HEK293T (cell line): ENCODE results near the gene FTO.

Experiments used
- CTCF ChIA-PET: fragments of 350-600 bp; formaldehyde crosslinking; extraction: SDS; loops from one replicate; lab custom pipeline; 2021; ENCODE audit warnings: antibody characterized with exemption, inconsistent platforms; lab: Yijun Ruan, JAX
- POLR2A ChIA-PET: fragments of 350-600 bp; formaldehyde crosslinking; extraction: SDS; loops from one replicate; lab custom pipeline; 2020; ENCODE audit warnings: antibody characterized with exemption, inconsistent platforms; lab: Yijun Ruan, JAX
- DNase-seq: peaks from one replicate; pipeline ENCODE4 v3.0.0; 2012; ENCODE audit warnings: mixed read lengths; ENCODE audit errors: extremely low spot score
- ARNT ChIP-seq: fragments of 450-650 bp; IDR thresholded peaks from 2 replicates; pipeline ENCODE4 v1.6.1; 2017; ENCODE audit warnings: mild to moderate bottlenecking
- BHLHE40 ChIP-seq: fragments of 450-650 bp; IDR thresholded peaks from 2 replicates; pipeline ENCODE4 v1.6.1; 2016; ENCODE audit warnings: mild to moderate bottlenecking, moderate library complexity, borderline replicate concordance
- CTBP1 ChIP-seq: fragments of 450-650 bp; IDR thresholded peaks from 2 replicates; pipeline ENCODE4 v1.6.1; 2016; ENCODE audit warnings: borderline replicate concordance
- ELF4 ChIP-seq: fragments of 450-650 bp; IDR thresholded peaks from 2 replicates; pipeline ENCODE4 v1.6.1; 2017; ENCODE audit warnings: antibody characterized with exemption
- FOXA1 ChIP-seq: fragments of 450-650 bp; IDR thresholded peaks from 2 replicates; pipeline ENCODE4 v1.6.1; 2016; ENCODE audit warnings: mild to moderate bottlenecking
- FOXK2 ChIP-seq: fragments of 450-650 bp; IDR thresholded peaks from 2 replicates; pipeline ENCODE4 v1.6.1; 2016; ENCODE audit warnings: mild to moderate bottlenecking
- FOXM1 ChIP-seq: fragments of 450-650 bp; IDR thresholded peaks from 2 replicates; pipeline ENCODE4 v1.6.1; 2017; ENCODE audit warnings: mild to moderate bottlenecking, borderline replicate concordance
- HDGF ChIP-seq: fragments of 450-650 bp; IDR thresholded peaks from 2 replicates; pipeline ENCODE4 v1.6.1; 2017; ENCODE audit warnings: antibody characterized with exemption, borderline replicate concordance
- L3MBTL2 ChIP-seq: fragments of 450-650 bp; conservative IDR thresholded peaks from 2 replicates; pipeline ENCODE4 v1.6.1; 2016; ENCODE audit warnings: mild to moderate bottlenecking
- LEF1 ChIP-seq: fragments of 450-650 bp; IDR thresholded peaks from 2 replicates; pipeline ENCODE4 v1.6.1; 2017; ENCODE audit warnings: mild to moderate bottlenecking, borderline replicate concordance
- NFRKB ChIP-seq: fragments of 450-650 bp; IDR thresholded peaks from 2 replicates; pipeline ENCODE4 v1.6.1; 2016; ENCODE audit warnings: mild to moderate bottlenecking, moderate library complexity
- PKNOX1 ChIP-seq: fragments of 450-650 bp; IDR thresholded peaks from 2 replicates; pipeline ENCODE4 v1.6.1; 2016
- SP1 ChIP-seq: fragments of 450-650 bp; IDR thresholded peaks from 2 replicates; pipeline ENCODE4 v1.6.1; 2017
- SUZ12 ChIP-seq: fragments of 450-650 bp; IDR thresholded peaks from 2 replicates; pipeline ENCODE4 v1.6.1; 2016; ENCODE audit warnings: mild to moderate bottlenecking
- TARDBP ChIP-seq: fragments of 450-650 bp; IDR thresholded peaks from 2 replicates; pipeline ENCODE4 v1.6.1; 2016
- ZNF384 ChIP-seq: fragments of 450-650 bp; IDR thresholded peaks from 2 replicates; pipeline ENCODE4 v1.6.1; 2016

FTO gene

GRCh38 chr16:53996961-53997360 lies 293.0 kb downstream of the FTO start:
- ChIA-PET POLR2A (no interaction called here), CTCF (no interaction called here)
- DNase-seq: no peak
- TF ChIP-seq ELF4 (no peak), ARNT (no peak)

DNA sequence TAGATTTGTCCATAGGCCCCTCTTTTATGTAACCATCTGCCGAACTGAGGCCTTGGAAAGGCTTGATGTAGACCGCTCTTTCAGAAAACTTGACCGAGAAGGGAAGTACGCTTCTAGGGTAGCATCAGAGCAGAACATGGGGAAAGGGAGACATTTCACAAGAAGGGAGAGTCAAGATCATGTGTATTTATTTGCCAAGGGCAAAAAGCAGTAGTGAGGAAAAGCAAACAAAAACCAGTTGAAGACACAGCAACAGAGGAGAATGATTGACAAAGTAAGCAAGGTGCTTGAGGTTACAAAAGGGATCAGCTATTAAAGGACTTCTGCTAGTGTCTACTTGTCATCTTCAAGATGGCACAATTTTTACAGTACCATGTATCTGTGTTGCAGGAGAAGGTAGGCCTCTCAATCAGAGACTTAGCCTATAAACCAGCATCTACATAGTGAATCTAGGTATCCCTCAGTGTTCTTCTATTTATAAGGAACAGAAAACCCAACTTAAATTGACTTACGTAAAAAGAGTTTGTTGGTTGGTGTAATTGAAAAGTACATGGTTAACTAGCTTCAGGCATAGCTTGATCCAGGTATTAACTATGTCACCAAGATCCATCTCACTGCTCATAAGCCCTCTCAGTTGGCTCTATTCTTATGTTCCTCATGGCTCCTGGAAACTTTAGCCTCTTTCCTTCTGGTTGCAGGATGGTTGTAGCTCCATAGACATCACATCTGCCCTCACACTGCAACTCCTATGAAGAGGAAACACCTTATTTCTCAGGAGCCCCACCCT lies 294.3 kb downstream of the FTO start:
- ChIA-PET POLR2A (no interaction called here), CTCF (no interaction called here)
- no peak for DNase-seq
- no peak for TF ChIP-seq PKNOX1
- TF ChIP-seq HDGF: no peak
- no peak for TF ChIP-seq FOXK2
- TF ChIP-seq CTBP1: no peak
- TF ChIP-seq ELF4: no peak
- TF ChIP-seq TARDBP: no peak

- ChIA-PET CTCF (no interaction called here), POLR2A (no interaction called here)
- TF ChIP-seq NFRKB (no peak), L3MBTL2 (no peak), HDGF (no peak), PKNOX1 (no peak), SUZ12 (no peak), ARNT (no peak), ELF4 (no peak), BHLHE40 (no peak), FOXM1 (no peak), SP1 (no peak), FOXA1 (no peak), LEF1 (no peak), FOXK2 (no peak), CTBP1 (no peak), ZNF384 (no peak), TARDBP (no peak)
- no peak for DNase-seq
Observed at GRCh38 chr16:53998966-53999522, 295.1 kb downstream of the FTO start.

DNA sequence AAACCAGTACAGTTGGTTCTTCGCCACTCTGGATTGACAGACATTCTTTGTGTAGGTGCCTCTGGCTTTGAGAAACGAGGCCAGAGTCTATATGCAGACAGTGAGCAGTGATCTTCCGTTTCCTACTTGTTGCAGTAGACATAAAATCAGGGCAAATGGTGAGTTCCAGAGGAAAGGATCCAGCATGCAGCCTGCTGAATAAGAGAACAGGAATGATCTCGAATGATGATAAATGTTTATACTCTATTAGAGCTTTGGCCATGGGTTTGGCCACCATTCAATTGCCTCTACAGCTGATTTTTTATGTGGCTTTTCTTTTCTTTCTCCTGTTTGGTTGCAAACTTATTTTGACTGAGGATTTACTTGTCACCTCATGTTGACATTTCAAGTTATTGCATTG lies 295.9 kb downstream of the FTO start:
- DNase-seq: no peak
- ChIA-PET POLR2A (no interaction called here), CTCF (no interaction called here)
- no peak for TF ChIP-seq CTBP1
- no peak for TF ChIP-seq LEF1
- TF ChIP-seq SUZ12: no peak
- TF ChIP-seq PKNOX1: no peak
- TF ChIP-seq BHLHE40: no peak
- TF ChIP-seq HDGF: no peak
- no peak for TF ChIP-seq NFRKB
- TF ChIP-seq SP1: no peak
- no peak for TF ChIP-seq ARNT
- no peak for TF ChIP-seq FOXM1

- CTCF ChIA-PET: no interaction called here
- no peak for DNase-seq
- POLR2A ChIA-PET: no interaction called here
- TF ChIP-seq FOXM1: no peak
- TF ChIP-seq SP1: no peak
Observed at GRCh38 chr16:54000361-54000760, 296.4 kb downstream of the FTO start.

GRCh38 chr16:54006693-54007092 lies 302.7 kb downstream of the FTO start:
- ChIA-PET CTCF (no interaction called here), POLR2A (no interaction called here)
- no peak for DNase-seq
- TF ChIP-seq FOXM1 (no peak), ARNT (no peak), FOXA1 (no peak), ZNF384 (no peak), CTBP1 (no peak), ELF4 (no peak), SUZ12 (no peak), HDGF (no peak), BHLHE40 (no peak), PKNOX1 (no peak), LEF1 (no peak), SP1 (no peak), FOXK2 (no peak), TARDBP (no peak), NFRKB (no peak), L3MBTL2 (no peak)
